HuH-7.5 (cell line): Measurements from ENCODE around the gene NPAS3.

ENCODE experiments used
- DNase-seq: peaks from one replicate; pipeline ENCODE4 v3.0.0; 2011; ENCODE audit warnings: low spot score

NPAS3 gene

DNA sequence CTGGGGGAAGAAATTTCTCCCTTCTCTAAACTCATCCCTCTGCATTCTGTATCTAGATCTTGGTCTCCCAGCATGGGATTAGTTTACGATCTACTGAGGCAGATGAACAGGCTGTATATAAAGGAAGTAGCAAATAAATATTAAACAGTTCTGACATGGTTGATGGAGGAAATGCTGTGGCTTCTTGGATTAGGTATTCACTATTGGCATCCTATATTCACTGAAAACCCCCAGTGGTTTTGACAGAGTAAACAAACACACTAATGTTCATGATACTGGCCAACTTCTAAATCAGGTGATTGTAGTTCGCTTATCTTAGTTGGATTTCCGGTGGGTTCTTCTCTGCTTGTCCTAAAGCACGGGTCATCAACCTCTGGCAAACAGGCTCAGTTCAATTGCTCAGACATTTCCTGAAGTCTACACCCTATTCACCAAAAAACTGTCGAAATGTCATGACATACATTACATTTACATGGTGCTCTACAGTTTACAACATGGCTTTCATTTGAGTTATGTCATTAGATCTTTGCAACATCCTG, 578.3 kb downstream of the NPAS3 start:
- DNase-seq, result no peak

DNA sequence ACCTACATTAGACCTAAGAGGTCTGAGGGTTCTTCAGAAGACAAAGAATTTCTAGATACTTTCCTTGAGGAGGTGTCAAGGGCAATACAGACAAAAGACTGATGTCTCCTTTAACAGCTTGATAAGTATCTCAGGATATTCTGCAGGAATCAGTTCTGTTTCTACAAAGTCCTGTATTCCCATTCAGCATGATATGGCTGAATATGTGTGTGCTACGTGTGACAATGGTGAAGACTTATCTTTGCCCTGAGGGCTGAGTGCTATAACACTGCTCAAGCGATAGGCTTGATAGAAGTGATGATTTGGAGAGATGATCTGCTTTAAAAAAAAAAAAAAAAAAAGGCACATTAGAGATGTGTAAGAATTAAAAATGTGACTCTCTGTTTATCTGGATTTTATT, 582.5 kb downstream of the NPAS3 start:
- no peak for DNase-seq

DNA sequence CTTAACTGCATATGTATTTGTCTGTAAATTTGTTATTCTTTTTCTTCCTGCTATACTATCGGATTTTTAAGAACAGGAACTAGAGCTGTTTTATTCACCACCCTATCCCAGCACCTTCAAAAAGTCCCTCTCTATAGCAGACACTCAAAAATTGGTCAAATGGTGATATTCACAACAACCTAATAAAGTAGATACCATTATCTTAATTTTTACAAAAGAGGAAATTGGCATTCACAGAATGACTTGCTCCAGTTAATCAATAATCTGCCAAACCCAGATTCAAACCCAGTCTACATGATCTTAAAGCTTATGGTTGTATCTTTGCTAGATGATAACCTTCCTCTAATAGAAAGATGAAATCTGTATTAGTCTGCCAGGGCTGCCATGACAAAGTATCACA, 585.6 kb downstream of the NPAS3 start:
- DNase-seq, result no peak

DNA sequence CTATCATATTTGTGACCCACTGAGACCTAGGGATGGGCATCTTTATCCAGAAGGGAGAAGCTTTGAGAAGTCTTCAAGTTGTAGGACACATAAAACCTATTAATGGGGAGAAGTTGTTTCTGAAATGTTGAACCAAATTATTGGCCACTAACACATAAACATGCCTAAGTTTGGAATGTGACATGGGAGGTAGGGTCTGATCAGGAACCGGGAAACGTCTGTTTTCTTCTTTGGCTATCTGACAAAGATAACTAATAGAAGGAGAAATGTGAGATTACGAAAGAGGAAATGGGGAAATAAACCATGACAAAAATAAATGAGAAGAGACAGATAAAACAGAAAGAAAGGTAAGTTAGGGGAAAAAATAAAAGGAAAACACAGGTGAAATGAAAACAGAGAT, 586.9 kb downstream of the NPAS3 start:
- DNase-seq, result no peak

DNA sequence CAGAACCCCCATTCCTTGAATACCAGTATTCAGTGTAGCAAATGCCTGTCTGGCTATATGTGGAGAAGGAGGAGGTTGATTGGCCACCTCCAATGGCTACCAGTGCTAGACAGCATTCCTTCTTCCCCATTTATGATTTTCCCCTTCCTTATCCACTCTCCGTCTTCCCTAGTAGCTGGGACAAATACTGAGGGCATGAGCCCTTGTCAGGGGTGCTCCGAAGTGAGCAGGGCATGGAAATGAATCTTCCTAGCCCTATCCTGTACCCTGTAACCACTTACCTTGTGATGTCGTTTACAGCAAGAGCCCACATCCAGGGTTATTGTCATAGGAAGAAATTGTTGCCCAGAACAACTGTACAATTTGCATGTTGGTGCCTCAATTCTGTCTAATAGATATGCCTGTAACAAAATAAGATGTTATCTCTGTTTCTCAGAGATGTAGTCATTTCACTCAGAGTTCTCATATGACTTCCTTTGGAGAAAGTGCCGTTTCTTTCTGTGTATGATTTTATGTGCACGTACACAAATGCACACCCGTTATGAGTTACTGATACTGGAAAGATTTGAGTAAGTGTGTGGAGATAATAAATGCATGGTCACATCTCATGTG, 588.5 kb downstream of the NPAS3 start:
- DNase-seq, result no peak

DNA sequence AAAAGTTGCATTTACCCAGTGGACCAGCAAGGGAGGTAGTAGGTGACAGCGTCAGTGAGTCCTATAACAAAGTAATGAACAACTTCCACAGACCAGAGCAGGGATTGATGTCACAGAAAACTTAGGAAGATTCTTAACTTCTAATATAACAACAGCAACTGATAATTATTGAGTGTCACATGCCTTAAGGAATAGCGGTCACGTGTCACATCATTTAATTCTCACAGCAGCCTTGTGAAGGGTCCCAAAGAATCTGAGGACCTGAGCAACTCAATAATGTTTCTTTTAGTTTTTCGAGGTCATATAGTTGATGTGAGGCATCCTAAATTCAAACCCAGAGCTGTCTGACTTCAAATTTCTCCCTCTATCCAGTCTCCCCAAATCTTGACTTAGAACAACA, 590.0 kb downstream of the NPAS3 start:
- DNase-seq, result no peak

DNA sequence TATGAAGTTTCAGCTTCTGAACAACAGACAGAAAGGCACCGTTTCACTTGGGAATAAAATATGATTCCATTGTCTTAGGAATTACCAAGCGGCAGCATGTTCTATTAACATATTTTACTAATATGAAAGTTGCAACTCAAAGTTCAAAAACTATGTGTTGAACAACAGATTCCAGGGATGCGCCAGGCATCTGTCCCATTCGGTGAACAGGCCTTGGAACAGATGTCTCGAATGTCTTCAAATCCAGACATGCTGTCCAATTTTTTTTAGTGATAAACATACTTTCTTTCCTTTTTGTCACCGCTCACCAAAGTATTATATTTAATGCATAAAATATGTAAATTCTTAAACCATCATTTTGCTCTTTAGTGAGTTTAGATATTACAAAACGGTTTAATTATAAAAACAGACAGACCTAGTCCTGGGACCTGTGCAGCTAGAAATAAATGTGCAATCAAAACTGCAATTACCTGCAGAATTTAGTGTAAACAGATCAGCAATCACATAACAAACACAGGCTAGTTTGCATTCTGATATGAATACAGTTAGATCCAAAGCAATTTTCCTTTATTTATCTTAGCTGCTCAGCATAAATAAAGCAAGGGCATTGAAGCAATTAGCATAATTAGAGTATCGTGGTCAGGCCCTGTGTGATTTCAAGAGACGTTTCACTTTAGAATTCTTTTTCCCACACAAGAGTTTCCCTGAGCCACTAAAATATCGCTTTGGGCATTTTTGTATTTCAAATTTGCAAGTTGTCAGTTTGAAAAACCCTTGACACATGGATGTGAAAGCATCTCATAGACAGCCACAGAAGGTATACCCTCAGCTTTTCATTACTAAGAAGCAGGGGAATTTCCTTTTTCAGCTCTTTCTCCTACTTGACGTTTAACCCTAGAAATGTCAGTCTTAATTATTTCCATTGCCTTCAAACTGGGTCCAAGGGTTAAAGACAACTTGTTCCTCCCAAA, 591.4 kb downstream of the NPAS3 start:
- DNase-seq, result no peak

DNA sequence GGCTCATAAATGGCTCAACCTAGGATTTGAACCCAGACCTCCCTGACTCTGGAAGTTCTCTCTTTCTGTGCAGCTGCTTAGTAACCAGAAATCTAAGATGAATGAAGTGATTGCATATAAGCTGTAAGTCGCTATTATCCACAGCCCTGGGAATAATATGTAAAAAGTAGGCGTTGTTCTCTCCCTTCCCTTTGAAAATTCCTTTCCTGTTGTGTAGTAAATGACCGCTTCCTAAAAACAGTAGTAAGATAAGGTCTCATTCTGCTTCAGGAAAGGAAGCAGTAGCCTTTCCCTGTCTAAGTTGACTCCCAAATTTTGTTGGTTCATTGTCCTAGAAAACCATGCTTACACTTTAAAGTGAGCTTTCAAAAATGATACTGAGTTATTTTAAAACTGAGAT, 593.9 kb downstream of the NPAS3 start:
- no peak for DNase-seq

DNA sequence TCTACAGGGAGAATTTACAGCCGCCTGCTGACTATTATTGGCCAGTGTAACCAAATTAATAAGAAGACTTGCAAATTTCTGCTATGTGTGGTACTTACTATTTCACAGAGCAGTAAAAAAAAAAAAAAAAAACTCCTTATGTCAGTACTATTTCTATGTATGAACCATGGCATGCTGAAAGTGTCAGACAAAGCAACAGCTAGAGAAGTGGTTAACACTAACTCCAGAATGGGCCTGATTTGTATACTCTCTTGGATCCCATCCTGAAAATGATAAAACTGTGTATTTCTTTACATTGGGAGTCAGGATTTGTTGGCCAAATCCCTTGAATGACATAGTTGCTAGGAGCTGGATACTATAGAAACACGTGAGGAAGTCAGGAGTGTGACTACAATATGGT, 595.4 kb downstream of the NPAS3 start:
- no peak for DNase-seq

DNA sequence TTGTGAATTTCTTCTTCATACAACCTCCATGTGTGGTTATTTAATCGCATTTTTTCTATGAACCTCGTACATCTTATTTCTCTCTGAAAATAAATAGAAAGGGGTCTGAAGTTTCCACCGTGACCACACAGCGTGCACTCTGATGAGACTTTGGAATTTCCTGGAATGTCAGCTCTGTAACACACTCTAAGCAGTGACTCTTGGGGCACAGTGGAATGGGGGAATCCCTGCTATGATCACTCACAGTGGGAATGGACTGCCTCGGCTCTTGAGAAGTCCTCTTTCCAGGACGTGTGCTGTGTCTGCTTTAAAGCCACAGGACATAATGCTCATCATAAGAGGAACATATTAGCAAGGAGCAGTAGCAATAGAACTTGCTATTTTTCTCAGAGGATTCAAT, 596.0 kb downstream of the NPAS3 start:
- no peak for DNase-seq

DNA sequence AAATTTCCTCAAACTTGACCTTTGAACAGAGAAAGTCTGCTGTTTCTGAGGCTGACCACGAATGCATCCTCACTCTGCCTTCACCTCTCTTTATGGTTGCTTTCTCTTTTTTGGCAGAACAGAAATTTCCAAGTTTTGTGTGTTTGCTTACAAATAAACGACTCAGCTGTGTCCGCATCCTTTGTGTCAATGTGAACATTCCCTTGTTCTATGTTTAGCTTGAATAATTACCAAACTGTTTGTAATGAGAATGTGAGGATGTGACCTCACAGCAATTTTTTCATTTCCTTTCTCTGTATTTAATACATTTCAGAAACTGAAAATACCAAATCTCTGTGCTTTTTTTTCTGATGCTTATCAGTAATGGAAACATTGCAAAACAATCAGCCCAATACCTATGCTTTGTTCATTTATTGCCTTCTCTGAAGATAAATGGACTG, 601.3 kb downstream of the NPAS3 start:
- DNase-seq, result no peak

DNA sequence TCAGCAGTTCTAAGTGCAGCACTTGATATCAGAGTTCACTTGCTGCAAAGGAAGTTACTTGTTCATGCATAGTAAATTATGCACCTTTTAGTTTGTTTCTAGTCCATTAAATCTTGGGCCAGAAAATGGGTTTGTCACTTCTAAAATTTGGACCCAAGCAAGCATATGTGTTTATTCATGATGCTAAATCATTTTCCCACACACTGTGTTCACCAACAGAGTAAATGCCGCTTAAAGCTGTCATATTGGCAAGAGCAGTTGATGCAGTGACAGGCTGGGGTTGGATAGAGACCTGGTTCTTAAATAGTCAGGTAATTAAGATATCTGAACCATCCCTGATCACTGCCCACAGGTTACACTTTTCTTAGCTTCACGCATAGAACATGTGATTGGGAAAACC, 602.5 kb downstream of the NPAS3 start:
- no peak for DNase-seq

DNA sequence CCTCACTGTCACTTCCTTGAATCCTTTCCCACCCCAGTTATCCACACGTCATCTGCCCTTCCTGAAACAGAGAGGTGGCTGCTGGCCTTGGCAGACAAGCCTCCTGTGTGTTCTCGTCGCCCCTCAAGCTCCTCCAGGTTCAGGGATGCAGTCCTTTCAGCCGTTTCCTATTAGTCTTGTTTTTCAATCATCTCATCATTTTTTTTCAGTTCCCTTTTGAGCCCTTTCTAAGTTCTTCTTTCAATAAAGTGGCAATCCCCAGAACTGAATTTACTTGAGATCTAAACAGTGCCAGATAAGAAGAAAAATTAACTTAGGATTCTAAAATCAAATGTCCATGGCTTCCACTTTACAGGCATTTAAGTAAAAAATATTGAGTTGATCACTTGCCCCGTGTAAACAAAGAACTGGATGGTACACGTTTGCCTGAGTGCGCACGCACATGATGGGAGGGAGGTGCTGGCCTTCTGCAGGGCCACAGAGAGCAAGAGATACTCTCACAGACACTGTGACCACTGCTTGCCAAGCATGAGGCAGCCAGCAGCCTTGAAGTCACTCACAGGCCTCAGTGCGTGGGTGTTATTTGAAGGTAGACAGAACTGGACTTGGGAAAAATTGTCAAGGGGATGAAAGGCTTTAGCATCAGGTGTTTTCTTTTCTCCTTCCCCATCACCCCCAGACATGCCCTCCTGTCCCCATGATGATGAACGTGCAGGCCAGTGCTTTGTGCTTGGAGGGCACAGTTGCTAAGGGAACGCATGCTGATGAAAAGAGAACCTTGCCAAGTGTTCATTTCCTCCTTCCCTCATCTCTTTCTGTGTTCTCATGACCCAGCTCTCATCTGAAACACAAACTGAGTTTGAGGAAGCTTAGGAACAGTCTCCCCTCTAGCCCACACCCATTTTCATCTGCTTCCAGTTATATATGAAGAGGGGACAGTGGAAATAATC, 603.9 kb downstream of the NPAS3 start:
- no peak for DNase-seq

DNA sequence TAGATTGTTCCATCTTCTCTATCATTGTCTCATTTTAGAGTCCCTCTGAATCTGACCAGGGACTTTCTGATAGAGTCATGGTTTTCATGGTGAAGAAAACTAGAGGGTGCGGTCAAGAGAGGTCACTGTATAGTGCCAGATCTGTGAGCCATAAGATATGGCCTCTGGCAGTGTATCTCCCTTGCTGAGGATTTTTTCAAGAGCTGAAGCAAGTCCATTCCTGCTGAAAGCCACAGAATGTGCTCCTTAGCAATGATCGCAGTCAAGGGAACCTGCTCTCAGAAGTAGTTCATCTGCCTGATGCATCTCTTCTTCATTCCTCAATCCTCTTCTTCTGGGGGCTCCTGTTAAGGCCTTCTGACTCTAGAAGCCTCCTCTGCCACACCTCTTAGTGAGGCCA, 607.0 kb downstream of the NPAS3 start:
- no peak for DNase-seq

DNA sequence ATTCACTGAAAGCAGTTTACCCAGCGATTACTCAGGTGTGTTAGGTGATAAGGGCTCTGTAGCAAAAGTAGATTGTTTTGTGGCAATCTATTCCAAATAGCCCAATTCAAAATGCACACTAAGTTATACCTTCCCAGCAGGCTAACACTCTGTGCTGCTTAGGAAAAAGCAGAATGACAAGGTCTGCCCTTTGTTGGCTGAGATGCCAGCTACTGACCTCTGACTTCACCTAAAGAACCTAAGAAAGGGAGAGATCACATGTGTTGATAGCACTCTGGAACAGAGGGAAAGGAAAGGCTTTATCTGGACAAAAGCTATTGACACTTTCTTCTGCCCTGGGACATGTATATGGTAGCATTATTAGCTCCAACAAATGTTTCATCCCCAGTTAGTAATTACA, 609.9 kb downstream of the NPAS3 start:
- no peak for DNase-seq

DNA sequence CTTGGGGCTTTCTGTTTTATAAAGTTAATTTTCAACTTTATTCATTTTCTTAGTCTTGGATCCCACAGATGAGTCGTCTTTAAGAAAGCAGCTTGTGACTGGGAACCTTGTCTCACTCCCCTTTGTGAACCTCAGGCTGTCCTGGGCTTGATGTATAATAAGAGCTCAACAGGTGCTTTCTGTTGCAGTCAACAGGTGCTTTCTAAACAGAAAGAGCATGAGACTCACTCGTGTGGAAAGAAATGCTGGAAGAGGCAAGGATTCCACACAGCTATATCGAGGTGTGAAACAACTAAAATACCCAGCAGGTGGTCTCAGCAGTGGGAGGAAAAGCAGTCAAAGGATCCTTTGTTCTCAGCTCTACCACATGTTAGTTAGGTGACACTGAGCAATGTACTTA, 613.3 kb downstream of the NPAS3 start:
- DNase-seq, result no peak

DNA sequence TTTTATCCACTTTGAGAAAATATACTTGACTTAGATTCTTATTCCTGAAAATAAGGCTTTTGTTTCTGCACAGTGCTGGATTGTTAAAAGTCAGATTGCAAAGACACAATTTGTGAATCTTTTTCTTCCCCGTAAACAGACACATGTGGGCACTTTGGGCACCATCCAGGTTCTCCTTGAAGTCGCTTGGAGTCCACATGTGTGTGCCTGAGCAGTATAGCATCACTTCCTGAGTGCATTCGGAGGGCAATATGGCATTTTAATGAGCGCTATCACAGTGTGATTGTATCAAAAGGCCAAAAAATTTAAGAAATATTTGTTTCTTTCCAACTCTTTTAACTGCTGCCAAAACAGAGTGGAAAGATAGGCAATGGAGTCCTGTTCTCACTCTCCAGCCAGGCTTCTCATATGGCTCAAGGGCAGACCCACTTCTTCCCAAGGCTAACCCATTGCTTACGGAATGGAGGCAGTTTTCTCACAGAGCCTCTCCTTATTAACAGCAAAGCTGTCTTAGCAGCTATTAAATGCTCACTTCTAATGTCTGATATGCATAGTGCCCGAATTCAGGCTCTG, 615.1 kb downstream of the NPAS3 start:
- DNase-seq, result no peak

DNA sequence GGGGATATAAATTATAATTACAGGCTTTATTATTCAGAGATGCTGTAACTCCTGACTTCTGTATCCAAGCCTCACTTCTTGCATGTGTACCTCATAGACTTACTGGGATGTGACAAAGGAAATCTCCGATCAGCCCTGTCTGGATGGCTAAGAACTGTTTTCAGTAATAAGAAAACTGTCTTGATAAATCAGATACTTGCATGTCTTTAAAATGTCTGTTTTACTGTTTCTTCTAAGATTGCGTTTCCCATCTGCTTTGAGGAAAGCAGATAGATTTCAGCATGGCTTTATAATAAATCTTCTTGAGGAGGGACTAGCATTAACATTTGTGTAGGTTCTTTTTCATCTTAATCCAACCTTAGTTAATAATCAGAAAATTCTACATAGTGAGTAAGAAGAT, 616.3 kb downstream of the NPAS3 start:
- DNase-seq, result no peak

DNA sequence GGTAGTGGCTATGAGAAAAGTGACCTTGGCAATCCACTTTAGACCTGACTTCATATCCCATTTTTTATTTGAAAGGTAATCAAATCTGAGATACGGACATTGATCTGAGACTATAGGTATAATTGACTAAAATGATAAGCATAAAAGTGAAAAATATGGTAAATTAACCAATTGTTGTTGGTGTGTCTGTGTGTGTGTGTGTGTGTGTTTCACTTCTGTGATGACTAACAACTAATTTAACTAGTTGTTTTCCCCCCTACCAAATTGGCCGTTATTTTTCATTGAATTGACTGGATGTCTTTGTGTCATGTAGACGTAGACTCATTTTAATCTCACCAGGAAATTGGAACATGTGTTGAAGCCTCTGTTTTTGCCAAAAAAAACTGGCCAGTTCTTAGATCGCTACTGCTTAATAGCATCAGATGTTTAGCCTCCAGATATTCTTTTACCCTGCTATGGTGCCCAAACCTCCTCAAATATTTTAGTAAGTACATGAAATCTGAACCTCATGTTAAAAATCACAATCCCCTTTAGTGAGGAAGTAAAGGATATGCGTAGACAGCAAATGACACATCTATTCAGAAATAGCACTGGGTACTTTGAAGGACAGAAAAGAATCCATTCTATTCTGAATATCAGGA, 617.2 kb downstream of the NPAS3 start:
- DNase-seq, result no peak

DNA sequence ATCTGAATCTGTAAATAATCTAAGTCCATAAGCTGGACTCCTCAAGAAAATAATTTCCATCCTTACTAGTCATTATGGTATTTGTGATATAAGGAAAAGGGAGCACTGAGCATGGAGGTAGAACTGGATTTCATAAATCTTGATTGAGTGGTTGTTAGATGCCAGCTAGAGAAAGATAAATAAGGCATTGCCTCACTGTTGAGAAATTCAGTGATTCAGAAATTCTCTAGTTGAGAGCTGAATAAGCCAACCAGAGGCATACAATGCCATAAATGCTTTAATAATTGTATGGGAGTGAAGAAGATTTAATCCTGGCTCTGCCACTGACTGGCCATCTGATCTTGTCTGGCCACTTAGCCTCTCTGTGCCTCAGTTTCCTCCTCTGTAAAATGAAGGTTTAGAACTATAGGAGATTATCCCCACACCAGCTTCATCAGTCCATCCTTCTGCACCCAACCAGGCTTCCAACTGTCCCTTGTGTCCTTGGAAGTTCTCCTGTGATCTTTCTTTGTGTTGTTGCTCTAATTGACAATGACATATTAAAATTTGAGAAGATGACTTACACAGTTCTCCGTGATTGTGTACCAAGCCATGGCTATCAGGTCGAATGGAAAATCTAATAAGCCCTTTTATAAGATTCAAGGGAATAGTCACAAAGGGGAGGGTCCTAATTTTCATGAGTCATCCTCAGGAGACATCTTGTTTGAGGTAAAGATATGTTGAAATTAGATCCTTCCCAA, 617.9 kb downstream of the NPAS3 start:
- DNase-seq, result no peak
